ENCODE measurements around the gene SAP30L. TPM values are rescaled to one million over a fixed set of nuclear protein-coding genes. Genes with fewer than 3 reads are reported as not detected.

Gene SAP30L
- total RNA-seq, 1 donor from 2014 or later, result 37.7 TPM

- Mint-ChIP-seq H3K36me3 (ENCODE audit: insufficient read depth) (no peaks in the 10 kb centered on the region), H3K4me1 (ENCODE audit: low read depth) (peaks cover 13% of the 10 kb centered on the region), H3K9me3 (ENCODE audit: low read depth) (no peaks in the 10 kb centered on the region), H3K4me3 (ENCODE audit: low read depth) (peak overlapping the region; percentile 38), H3K27me3 (peaks cover 93% of the 10 kb centered on the region), H3K27ac (no peak overlapping the region)
- TF ChIP-seq CTCF (IDR thresholded peaks at IDR 0.05; ENCODE audit: unreplicated experiment), result no peak
- DNase-seq (ENCODE audit: low spot score, unreplicated experiment), result no peak
Measured at GRCh38 chr5:154477382-154478223, 31.8 kb downstream of the SAP30L start.

- Mint-ChIP-seq H3K27me3 (peaks cover 93% of the 10 kb centered on the region), H3K4me1 (ENCODE audit: low read depth) (peaks cover 16% of the 10 kb centered on the region), H3K36me3 (ENCODE audit: insufficient read depth) (no peaks in the 10 kb centered on the region), H3K27ac (no peak within 1 kb of the TSS), H3K4me3 (ENCODE audit: low read depth) (peak within 1 kb of the TSS; percentile 38), H3K9me3 (ENCODE audit: low read depth) (no peaks in the 10 kb centered on the region)
- no peak for DNase-seq (ENCODE audit: low spot score, unreplicated experiment)
- no peak for TF ChIP-seq CTCF (IDR thresholded peaks at IDR 0.05; ENCODE audit: unreplicated experiment)
Measured at GRCh38 chr5:154478224-154478565, 32.4 kb downstream of the SAP30L start, which contains the start of gene HAND1. HAND1 (minus strand) TSS chr5:154478227; CDS start chr5:154478008, 219 bp downstream.

- Mint-ChIP-seq H3K9me3 (ENCODE audit: low read depth) (no peaks in the 10 kb centered on the region), H3K27me3 (peaks cover 93% of the 10 kb centered on the region), H3K4me1 (ENCODE audit: low read depth) (peaks cover 19% of the 10 kb centered on the region), H3K27ac (no peak overlapping the region), H3K4me3 (ENCODE audit: low read depth) (no peak overlapping the region), H3K36me3 (ENCODE audit: insufficient read depth) (no peaks in the 10 kb centered on the region)
- no peak for DNase-seq (ENCODE audit: low spot score, unreplicated experiment)
- TF ChIP-seq CTCF (IDR thresholded peaks at IDR 0.05; ENCODE audit: unreplicated experiment), result no peak
Measured at GRCh38 chr5:154478752-154479159, 33.0 kb downstream of the SAP30L start.

- Mint-ChIP-seq H3K4me3 (ENCODE audit: low read depth) (no peak overlapping the region), H3K27me3 (peaks cover 93% of the 10 kb centered on the region), H3K9me3 (ENCODE audit: low read depth) (no peaks in the 10 kb centered on the region), H3K27ac (peak overlapping the region; percentile 53), H3K4me1 (ENCODE audit: low read depth) (peaks cover 25% of the 10 kb centered on the region), H3K36me3 (ENCODE audit: insufficient read depth) (no peaks in the 10 kb centered on the region)
- TF ChIP-seq CTCF (IDR thresholded peaks at IDR 0.05; ENCODE audit: unreplicated experiment), result no peak
- DNase-seq (ENCODE audit: low spot score, unreplicated experiment), result no peak
Measured at GRCh38 chr5:154479160-154479943, 33.6 kb downstream of the SAP30L start.

GRCh38 chr5:154479944-154480750 lies 34.4 kb downstream of the SAP30L start:
- no peak overlapping the region for H3K4me3 Mint-ChIP-seq (ENCODE audit: low read depth)
- peaks cover 93% of the 10 kb centered on the region for H3K27me3 Mint-ChIP-seq
- no peaks in the 10 kb centered on the region for H3K36me3 Mint-ChIP-seq (ENCODE audit: insufficient read depth)
- H3K4me1 Mint-ChIP-seq (ENCODE audit: low read depth), result peaks cover 26% of the 10 kb centered on the region
- H3K9me3 Mint-ChIP-seq (ENCODE audit: low read depth), result no peaks in the 10 kb centered on the region
- no peak for DNase-seq (ENCODE audit: low spot score, unreplicated experiment)
- H3K27ac Mint-ChIP-seq, result peak overlapping the region; percentile 53
- no peak for TF ChIP-seq CTCF (IDR thresholded peaks at IDR 0.05; ENCODE audit: unreplicated experiment)
